NCI-H2081 (cell line): ENCODE measurements around the gene RGS5.

Experiments
- DNase-seq, 2 experiments: peaks; one replicate each; lab custom pipeline; 2025; lab: John Stamatoyannopoulos, UW

RGS5 gene

DNA sequence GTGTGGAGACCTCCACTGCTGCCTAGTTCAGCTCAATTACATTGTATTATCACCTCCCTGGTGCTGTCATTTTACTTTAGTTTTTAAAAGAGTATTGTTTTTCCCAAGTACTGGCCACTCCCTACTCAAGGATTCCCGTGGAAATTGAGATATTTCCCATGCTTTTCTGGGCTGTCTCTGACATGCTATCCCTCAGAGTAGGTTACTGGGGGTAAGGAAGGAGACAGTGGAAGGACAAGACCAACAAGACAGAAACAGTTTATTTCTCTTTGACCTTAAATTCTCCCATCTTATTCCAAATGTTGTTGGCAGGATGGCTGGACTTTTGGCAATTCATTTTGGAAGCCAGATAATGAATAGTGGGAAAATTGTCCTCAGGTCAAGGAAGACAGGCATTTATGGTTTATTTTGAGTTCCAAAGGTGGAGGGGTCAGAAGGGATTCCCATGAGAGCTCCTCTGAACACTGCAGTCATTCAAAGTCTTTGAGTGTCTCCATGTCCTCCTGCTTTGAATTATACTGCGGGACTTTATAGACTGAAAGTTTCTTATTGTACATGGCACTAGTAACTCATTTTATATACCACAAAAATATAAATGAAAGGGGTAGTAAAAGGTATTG lies 20.3 kb downstream of the RGS5 start:
- no peak for DNase-seq

DNA sequence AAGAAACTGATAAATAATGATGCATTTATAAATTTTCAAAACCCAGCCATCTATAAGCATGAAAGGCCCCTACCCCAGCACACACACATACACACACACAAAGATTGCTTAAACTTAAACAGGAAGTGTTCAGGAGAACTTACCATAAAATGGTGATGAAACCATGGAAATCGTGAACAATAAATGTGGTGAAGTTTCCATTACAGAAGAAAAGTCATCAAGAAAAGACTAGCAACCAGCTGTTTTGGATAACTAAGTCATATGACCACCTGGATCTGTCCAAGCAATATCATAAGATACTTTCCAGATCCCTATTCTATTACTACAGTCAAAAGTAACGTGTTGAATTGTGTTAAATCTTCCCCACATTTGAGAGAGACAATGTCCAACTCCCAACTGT lies 24.1 kb downstream of the RGS5 start:
- DNase-seq = no peak

DNA sequence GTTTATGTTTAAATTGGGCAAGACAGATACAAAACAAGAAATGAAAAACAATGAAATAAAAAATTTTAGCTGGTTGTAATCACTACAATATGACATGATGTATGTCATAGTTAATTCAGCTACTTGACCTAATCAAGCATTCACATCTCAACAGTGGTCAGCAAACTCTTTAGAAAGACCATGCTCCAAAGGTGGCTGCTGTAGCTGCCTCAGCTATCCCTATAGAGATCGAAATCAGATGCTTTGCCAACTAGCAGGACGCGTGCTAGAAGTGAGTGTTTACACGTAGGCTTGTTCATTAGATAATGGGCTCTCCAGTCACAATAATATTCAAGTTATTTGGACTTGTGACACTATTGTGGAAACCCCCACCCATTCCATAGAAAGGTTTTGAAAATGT lies 25.9 kb downstream of the RGS5 start:
- no peak for DNase-seq

DNA sequence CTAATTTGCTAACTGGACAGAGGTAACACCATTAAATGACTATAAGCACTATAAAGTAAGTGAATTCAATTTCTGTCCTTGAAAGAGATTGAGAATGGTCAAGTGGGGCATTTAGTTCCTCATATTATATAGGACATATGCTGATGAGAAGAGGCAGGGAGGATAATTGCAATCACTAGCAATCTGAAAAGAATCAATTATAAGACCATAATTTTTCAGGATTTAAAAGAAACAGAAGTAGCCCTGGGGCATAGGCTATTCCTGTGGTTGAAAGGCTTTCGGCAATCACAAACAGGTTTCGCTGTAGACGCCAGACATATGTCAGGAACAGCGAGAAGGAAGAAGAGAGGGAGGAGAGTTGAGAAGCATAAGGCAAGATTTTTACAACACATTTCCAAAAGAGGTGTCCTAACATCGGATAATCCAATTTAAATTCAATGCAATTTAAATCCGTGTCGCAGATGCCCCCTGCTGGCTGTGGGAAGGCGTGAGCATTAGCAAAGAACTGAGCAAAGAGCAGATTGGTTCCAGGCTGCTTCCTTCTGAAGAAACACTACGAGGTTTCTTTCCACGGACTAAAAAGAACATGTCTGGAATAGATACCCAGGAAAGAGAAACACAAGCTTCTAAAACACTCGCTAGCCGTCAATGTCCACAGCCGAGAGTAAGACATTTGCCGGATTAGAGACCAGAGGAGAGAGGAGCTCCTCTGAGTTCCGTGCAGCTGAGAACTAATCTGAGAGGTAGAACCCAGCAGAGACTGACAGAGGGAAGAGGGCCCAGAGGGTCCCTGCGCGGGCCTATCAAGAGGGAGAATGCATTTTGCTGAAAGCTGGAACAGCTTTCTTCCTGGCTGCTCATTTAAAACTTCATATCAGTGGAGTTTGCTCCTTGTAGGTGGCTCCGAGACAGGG lies 27.9 kb downstream of the RGS5 start:
- DNase-seq = peak; percentile 67 to 72

DNA sequence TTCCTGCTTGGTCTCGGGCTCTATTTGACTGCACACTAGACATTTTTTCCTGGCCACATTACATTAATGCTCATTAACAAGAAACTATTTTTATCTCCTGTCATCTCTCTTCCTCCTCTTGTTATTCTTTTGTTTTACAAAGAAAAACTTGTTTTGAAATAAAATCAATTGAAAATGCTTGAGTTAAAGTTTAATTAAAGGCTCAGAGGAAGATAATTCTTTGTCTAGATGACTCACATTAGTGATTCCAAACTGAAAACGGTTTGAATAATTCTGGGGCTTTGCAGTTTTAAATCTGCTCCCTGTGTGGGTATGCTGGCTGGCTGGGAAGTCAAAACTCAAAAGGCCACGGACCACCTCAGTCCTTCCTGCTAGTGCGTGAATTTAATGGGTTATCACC lies 29.6 kb downstream of the RGS5 start:
- DNase-seq = no peak

GRCh38 chr1:163172596-163172995 lies 30.1 kb downstream of the RGS5 start:
- no peak for DNase-seq

DNA sequence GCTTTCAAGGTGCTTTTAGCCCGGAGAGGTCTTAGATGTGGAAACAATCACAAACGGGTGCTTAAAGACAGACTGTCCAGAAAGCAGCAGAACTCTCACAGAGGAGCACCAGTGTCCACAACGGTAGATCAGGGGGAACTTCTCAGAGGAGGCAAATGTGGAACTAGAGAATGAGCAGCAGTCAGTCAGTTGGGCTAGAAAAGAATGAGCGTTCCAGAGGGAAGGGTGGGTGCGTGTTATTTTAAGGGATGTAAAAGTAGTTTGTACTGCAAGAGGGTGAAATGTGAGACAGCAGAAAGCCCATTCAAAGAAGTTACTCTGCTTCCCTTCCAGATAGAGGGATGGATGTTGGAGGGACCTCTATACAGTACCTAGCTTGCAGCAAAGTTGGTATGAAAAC lies 30.9 kb downstream of the RGS5 start:
- DNase-seq = no peak

DNA sequence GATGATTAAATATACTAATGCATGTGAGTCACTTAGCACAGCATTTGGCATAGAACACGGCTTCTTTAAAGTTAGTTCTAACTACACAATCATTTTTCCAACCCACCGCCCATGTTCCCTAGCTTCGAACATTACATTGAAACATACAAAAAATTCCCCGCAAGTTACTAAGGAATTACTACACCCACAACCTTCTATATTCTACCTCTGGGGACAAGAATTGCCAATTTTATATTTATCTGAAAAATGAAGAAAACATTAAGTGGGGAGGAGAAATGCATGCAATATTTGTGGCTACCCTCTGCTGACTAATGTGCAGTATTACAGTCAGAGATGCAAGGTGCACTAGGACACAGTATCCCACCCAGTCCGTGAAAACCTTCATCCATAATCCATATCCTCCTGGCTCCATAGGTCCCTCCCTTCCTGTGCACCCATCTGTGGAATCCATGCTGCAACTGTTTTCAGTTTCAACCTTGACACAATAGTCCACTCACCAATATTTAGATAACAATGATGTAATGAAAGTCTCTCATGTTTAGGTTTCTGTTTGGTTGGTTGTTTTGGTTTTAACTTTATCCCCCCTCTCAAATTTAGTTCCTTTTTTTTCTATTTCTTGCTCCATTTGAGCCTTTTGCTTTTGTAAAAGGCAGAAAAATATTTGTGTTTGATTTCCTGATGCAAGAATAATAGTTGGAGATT lies 31.6 kb downstream of the RGS5 start:
- DNase-seq = peak; percentile 14 to 55

GRCh38 chr1:163170331-163170730 lies 32.4 kb downstream of the RGS5 start:
- no peak for DNase-seq

- DNase-seq = no peak
These were observed 33.2 kb downstream of the RGS5 start for GRCh38 chr1:163169553-163169952.

GRCh38 chr1:163168053-163168452 lies 34.7 kb downstream of the RGS5 start:
- DNase-seq = no peak

DNA sequence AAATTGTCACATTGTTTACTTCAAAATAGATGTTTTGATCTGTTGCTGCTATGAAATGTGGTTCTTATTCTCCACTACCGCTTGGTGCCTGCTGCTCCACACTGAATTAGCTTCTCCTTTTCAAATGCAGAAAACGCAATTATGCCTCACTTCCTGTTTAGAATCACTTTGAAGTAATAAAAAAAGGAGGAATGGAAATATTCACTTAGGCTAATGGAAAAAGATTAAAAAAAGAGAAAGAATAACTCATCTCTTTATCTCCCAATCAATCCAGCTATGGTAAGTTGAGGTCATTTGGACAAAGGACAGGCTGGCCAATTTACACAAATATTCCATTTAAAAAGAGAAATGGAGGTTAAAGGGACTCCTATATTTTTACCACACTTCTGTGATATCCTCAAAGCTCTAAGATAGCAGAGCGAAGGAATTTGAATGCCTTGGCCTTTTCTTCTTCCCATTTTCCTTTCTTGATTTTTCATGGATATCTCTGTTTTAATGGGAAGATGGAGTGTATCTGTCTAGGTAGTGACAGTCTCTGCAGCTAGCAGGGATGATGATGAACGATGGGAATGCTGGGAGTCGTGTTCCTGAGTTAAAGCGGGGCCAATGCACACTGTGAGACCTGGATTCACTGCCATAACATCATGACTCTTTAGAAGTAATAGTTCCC lies 35.7 kb downstream of the RGS5 start:
- DNase-seq = no peak

DNA sequence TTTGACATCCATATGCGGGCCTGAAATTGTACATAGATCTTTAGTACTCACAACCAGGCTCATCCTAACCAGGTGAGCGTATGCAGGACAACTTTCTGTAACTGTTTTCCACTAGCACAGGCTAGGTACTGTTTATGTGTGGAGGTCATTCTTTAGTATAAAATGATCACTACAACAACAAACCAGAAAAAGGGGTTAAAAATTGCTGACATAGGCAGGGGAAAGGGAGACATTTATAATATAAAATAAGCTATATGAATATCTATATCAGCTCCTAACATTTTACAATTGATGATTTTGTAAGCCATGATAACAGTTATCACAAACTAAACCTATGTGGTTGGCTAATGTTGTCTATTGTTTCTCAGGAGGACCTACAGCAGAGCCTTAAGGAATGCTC lies 37.6 kb downstream of the RGS5 start:
- DNase-seq = no peak

DNA sequence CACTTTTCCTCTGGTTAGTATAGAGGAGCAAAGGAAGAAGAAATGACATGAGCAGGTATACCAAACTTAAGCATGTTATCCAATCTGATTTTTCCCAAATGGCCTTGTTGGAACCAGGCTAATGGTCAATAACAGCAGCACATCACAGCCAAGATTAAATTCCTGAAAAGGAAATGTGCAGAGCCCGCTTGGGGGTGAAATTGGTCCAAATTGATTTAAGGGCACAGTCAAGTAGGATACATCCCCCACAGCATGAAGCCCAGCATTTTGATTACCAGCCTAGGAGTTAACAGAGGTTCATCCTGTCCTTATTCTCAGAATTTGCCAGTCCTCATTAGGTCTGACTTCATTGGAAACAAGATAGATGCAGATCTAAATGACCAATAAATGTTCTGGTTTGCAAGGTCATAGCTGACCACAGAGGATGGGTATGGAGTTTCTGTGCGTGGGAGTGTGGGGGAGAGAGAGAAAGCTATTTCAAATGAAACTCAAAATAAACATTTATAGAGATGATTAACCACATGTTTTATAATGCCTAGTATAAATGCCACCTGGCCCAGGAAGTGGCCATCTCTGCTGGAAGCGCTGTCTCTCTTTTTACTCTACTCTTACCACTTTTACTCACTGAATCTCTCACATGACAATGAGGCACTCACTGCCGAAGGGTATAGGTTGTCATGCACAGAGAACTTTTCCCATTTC lies 38.7 kb downstream of the RGS5 start:
- peak in 1 of 2 experiments; percentile 45 for DNase-seq

DNA sequence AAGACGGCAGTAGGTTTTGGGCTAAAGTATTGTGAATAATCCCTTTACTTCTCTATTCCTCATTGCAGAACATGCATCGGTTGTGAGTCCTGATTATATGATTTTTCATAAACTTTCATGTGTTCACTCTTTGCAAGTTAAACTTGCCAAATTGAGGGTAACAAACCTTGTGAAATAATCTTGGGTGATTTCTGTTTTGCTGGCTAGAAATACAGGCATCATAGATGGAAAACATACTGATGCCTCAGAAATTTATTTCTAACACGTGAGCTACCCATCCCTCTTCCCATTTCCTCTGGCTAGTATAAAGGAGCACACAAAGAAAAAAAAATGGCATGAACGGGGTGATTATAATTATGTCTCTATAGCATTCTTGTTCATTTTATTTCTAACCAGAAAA lies 39.6 kb downstream of the RGS5 start:
- no peak for DNase-seq

DNA sequence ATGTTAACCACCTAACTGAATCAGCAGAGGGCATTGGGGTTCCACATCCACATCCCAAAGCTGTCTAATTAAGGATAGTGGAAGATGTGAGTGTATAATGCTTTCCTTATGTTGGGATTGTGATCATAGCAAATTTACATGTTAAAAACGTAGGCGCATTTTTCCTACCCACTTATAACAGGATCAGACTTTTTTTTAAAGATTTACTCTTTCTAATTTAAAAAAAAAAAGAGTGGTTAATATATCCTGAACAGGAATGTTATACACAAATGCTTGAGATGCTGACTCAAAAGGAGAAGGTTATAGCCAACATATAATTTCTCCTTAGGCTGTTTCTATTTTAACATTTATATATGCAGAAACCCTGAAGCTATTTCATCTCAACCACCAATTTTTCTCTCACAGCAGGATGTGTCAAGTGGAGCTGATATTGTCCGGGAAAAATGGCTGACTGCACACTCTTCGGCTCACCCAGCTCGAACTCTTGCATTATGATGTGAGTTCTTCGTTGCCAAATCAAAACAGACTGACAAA lies 40.3 kb downstream of the RGS5 start:
- DNase-seq = no peak

GRCh38 chr1:163161841-163162240 lies 40.9 kb downstream of the RGS5 start:
- no peak for DNase-seq

DNA sequence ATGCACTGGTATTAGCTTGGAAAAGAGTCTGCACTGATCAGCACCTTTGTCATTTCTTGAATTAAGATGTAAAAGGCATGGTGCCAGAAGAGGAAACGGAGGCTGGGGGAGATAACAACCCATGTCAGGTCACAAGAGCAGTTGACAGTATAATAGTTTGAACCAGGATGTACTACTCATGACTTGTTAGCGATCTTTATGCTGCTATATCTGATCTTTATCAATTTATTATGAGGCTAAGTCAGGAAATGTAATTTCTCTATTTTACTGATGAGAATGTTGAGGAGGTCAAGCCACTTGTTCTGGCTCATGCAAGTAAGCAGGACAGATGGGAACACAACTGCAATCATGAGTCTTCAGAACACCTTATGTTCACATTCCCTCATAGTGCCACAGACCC lies 41.4 kb downstream of the RGS5 start:
- DNase-seq = no peak

DNA sequence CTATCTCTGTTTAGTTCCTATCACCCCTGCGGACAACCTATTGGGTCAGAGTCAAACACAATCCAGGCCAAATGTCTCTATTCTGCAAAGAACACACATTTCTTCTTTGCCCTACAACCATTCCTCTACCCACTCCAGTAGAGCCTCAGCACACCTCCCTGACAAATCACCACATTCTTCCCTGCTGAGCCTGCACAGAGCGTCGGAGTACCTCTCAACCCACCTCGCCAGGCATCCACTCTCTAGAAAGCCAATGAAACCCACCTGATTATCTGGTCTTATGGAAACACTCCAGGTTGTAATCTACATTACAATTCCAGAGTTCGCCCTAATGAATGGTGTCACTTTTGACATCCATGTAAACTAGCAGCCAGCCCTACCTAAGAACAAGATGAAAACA lies 47.1 kb downstream of the RGS5 start:
- DNase-seq = no peak

GRCh38 chr1:163148911-163149310 lies 53.8 kb downstream of the RGS5 start:
- no peak for DNase-seq

GRCh38 chr1:163147019-163147418 lies 55.7 kb downstream of the RGS5 start:
- no peak for DNase-seq

GRCh38 chr1:163145435-163145834 lies 57.3 kb downstream of the RGS5 start:
- DNase-seq = no peak
